Hepatocyte (in vitro differentiated cells): Measurements from ENCODE around the gene AMER2.

ENCODE experiments used
- EZH2 ChIP-seq: fragments of 200-600 bp; sonication (generic); IDR thresholded peaks from 2 replicates; pipeline ENCODE4 v1.6.1; 2016; ENCODE audit warnings: antibody characterized with exemption, mild to moderate bottlenecking, borderline replicate concordance
- EZH2phosphoT487 ChIP-seq: fragments of 200-600 bp; sonication (generic); IDR thresholded peaks from one replicate; pipeline ENCODE4 v1.6.1; 2018; ENCODE audit warnings: antibody characterized with exemption, mild to moderate bottlenecking, low read depth, moderate library complexity; ENCODE audit not compliant: unreplicated experiment, severe bottlenecking
- TF ChIP-seq, protein P1 (sequence below): fragments of 200-600 bp; sonication (generic); IDR thresholded peaks from 2 replicates; pipeline ENCODE4 v1.5.1; 2016; ENCODE audit warnings: antibody characterized with exemption, mild to moderate bottlenecking; ENCODE audit not compliant: poor library complexity

- TF ChIP-seq EZH2 (no peak), EZH2phosphoT487 (no peak)
- TF ChIP-seq, protein P1, sequence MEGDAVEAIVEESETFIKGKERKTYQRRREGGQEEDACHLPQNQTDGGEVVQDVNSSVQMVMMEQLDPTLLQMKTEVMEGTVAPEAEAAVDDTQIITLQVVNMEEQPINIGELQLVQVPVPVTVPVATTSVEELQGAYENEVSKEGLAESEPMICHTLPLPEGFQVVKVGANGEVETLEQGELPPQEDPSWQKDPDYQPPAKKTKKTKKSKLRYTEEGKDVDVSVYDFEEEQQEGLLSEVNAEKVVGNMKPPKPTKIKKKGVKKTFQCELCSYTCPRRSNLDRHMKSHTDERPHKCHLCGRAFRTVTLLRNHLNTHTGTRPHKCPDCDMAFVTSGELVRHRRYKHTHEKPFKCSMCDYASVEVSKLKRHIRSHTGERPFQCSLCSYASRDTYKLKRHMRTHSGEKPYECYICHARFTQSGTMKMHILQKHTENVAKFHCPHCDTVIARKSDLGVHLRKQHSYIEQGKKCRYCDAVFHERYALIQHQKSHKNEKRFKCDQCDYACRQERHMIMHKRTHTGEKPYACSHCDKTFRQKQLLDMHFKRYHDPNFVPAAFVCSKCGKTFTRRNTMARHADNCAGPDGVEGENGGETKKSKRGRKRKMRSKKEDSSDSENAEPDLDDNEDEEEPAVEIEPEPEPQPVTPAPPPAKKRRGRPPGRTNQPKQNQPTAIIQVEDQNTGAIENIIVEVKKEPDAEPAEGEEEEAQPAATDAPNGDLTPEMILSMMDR: no peak
Measured at GRCh38 chr13:25210842-25211569, 38.9 kb upstream of the AMER2 start.
